ELR (cell line): ENCODE data around the gene GALNT9.

ENCODE experiments used
- DNase-seq: peaks from one replicate; pipeline ENCODE4 v3.0.0-alpha.2; 2015; ENCODE audit warnings: low read depth

The GALNT9 gene

DNA sequence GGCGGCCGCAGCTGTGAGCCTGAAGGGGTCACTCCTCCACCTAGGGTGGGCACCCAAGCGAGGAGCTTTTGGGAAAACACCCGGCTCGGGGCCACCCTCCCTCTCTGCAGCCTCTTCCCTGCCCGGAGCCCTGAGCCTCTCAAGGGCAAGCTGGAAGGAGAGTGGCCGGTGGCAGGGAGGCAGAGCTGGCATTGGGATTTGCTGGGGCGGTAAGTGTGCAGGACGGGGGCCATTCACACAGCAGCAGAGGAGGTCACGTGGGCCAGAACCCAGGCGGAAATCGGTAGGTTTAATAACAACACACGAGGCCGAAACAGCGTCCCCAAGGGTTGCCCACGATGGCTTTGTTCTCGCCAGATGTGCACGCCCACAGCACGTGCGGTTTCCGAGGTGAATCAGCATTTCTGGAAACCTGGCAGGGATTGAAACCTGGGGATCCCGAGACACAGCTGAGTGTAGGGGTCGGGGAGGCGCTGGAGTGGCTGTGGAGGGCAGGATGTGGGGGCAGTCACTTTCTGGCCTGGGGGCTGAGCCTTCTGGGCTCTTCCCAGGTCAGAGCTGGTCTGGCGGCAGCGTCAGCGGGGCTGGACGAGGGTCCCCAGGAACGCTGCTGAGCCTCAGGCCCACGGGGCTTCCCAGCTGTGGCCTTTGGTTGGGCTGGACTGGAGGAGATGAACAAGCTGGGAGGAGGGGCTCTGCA, 161.6 kb downstream of the GALNT9 start:
- no peak for DNase-seq

DNA sequence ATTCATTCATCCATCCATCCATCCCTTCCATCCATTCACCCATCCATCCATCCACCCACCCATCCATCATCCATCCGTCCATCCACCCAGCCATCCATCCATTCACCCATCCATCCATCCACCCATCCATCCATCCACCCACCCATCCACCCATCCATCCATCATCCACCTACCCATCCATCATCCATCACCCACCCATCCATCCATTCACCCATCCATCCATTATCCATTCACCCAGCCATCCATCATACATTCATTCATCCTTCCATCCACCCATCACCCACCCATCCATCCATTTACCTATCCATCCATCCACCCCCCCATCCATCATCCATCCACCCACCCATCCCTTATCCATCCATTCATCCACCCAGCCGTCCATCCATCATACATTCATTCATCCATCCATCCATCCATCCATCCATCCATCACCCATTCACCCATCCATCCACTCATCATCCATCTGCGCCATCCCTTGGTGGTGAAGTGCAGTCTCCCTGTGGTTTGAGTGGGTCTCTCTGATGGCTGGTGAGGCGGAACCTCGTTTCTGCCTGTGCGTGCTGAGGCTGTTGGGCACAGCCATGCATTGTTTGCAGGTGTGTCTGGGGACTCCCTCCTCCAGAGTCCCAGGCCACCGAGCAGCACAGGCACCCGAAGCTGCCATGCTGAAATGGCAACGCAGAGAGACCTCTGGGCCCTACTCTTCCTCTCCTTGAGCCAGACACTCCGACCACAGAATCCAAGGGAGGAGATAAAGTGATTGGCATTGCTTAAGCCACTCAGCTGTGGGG, 162.4 kb downstream of the GALNT9 start:
- no peak for DNase-seq

- no peak for DNase-seq
Measured at GRCh38 chr12:132166093-132166492, 163.3 kb downstream of the GALNT9 start.

DNA sequence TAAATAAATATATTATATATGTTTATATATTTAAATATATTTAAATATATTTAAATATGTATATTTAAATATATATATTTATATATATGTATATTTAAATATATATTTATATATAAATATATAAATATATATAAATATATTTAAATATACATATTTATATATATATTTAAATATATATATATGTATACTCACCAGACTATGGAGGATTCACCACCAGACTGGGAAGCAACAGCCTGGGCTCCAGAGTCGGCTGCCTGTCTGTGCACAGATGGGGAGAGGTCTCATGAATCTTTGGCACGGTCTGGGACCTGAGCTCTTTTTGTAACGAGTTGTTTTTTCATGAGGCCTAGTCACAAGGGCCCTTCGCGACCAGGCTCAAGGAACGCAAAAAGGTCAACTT, 163.8 kb downstream of the GALNT9 start:
- no peak for DNase-seq

DNA sequence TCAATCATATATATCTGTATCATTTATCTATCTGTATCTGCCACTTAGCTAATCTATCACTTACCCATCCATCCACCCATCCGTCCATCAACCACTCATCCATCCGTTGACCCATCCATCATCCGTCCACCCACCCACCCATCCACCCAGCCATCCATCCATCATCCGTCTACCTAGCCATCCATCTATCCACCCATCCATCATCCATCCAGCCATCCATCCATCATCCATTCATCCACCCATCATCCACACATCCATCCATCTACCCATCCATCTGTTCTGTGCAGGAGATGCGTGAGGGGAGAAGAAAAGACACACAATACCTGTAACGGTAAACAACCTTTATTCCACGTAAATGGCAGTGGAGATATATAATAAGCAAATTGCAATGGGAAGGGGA, 165.0 kb downstream of the GALNT9 start:
- DNase-seq, result no peak

- DNase-seq, result peak; percentile 45
Measured at GRCh38 chr12:132163911-132164288, 165.5 kb downstream of the GALNT9 start.

DNA sequence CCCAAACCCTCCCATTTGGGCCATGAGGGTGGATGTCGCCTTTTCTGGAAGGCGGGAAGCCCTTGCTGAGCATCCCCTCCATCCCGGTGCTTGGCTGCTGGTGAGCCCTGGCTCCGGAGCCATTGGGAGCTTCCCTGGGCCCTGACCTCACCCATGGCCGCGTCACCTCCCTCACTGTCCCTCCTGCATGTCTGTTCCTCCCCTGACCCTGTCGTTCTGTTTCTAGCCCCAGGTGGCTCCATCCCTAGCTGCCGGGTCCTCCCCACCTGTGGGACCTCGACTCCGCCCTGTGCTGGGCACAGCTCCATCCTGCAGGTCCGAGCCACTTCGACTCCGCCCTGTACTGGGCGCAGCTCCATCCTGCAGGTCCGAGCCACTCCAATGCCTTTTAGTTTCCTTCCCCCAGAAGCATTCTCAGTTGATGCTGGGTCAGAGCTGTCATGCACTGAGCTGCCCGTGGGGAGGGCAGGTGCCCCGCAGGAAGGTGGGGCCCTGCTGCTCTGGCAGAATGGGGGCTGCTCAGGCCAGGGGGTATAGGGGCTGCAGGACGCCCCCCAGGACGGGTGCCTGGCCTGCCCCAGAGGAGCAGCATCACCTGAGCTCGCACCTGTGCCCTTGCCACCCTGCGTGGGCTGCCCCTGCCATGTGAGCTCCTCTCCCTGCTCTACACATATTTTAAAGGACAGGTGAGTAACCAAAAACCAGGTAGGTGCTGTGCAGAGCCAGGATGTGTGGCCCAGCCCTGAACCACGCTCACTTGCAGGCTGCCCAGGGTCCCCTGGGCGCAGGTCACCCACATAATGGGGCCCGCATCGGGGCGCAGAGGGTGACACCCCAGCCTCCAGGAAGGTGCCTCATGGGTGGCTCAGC, 166.1 kb downstream of the GALNT9 start:
- no peak for DNase-seq

DNA sequence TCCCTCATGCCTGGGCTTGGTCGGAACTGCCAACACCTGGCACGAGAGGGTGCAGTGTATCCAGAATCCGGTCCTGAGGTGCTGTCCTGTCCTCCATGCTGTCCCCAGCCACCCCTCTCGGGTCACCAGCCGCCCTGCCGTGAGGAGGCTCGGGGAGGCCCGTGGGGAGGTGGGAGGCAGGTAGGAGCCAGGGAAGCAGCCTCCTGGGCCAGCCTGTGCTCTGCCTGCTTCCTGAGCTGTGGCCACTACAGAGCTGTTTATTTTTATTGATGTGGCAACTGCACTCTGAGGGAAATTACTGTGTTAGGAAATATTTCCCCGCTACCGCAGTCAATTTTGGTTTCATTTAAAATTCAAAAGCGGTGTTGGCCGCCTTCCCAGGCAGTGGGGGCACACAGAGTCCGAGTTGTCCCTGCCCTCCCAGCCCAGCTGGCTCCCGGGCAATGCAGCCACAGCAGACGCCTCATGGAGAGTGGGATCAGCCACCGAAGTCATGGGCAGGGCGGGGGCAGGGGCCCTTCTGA, 166.8 kb downstream of the GALNT9 start:
- DNase-seq, result peak; percentile 62

DNA sequence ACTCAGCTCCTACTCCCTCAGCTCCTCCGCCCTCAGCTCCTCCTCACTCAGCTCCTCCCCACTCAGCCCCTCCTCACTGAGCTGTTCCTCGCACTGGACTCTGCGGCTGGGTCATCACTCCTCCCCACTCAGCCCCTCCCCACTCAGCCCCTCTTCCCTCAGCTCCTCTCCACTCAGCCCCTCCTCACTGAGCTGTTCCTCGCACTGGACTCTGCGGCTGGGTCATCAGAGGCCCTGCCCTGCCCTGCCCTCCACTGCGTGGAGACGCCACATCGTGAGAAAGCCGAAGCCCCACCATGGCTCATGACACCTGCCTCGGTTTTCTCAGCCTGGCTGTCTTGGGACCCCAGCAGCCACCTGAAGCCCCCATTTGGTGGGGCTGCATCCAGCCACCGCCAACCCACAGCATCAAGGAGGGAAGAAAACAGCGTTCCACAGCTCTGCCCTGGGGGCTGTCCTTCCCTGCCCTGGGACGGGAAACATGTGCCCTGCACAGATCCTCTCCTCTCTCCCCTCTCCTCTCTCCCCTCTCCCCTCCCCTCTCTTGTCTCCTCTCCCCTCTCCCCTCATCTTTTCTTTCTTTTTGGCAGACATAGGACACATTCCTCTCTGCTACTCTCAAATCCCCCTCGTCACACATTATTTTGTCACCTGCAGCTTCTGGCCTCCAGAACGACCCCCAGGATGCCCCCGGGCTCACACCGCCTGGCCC, 167.4 kb downstream of the GALNT9 start:
- DNase-seq, result peak; percentile 11

DNA sequence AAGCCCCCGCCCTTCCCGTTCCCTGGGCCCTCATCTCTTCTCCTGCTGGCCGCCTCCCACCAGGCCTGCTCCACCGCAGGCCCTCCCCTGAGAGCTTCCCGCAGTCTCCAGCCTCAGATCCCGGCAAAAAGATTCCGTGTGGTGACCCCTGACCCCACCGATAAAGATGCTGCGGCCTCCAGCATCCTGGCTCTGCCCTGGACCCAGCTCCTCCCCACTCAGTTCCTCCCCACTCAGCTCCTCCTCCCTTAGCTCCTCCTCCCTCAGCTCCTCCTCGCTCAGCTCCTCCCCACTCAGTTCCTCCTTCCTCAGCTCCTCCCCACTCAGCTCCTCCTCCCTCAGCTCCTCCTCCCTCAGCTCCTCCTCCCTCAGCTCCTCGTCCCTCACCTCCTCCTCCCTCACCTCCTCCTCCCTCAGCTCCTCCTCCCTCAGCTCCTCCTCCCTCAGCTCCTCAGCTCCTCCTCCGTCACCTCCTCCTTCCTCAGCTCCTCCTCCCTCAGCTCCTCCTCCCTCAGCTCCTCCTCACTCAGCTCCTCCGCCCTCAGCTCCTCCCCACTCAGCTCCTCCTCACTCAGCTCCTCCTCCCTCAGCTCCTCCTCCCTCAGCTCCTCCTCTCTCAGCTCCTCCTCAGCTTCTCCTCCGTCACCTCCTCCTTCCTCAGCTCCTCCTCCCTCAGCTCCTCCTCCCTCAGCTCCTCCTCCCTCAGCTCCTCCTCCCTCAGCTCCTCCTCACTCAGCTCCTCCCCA, 168.2 kb downstream of the GALNT9 start:
- DNase-seq, result peak; percentile 35

DNA sequence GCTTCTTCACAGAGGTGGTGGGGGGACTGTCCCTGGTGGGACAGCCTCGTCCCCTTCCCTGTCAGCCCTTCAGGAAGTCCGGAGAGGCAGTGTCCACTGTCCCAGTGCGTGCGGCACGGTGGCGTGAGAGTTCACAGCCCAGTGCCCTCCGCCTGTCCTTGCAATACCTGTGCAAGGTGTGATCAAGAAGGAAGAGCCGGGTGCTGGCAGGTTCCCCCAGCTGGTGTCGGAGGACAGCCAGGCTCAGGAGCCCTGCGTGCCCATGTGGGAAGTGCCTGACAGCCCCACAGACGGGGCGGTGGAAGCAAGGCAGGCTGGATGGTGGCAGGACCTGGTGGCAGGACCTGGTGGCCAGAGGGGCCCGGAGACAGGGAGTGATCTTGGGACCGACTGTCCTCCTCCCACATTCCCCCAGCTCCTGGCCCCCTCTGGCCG, 168.8 kb downstream of the GALNT9 start:
- DNase-seq, result no peak

- no peak for DNase-seq
Measured at GRCh38 chr12:132160016-132160415, 169.4 kb downstream of the GALNT9 start.

GRCh38 chr12:132159555-132160003, 169.8 kb downstream of the GALNT9 start:
- DNase-seq, result no peak

DNA sequence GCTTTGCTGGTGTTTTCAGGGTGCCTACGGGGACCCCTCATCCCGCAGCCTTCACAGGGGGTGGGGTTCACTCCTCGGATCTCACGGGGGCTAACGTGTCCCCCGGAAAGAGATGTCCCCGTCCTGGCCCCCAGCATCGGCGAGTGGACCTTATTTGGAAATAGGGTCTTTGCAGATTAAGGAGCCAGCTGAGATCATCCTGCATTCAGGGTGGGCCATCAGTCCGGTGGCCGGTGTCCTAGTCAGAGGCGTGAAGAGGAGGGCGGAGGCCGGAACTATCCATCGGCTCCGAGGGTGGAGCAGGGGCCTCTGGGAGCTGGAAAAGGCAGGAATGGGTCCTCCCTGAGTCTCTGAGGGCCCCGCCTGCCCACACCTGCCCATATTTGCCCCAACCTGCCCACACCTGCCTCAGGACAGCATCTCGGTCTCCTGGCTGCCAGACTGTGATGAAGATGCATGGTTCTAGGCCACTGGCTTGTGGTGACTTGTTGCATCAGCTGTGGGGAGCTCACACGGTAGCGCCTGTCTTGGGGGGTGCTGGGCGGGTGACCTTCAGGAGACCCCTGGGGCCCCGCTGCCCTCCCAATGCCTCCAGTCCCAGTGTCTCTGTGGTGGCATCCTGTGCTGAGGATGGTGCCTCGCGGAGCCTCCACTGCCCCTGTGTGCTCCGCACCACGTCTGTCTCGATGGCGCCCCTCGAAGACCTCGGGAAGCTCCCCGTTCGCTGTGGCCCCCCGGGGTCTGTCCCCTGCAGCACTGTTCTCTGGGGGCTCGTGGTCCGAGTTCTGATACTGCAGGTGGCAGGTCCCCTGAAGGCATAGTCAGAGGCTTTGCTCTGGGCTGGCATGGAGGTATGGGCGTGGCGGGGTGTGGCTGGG, 170.5 kb downstream of the GALNT9 start:
- no peak for DNase-seq

- no peak for DNase-seq
Measured at GRCh38 chr12:132157733-132158409, 171.5 kb downstream of the GALNT9 start.

GRCh38 chr12:132156573-132157325, 172.6 kb downstream of the GALNT9 start:
- no peak for DNase-seq

DNA sequence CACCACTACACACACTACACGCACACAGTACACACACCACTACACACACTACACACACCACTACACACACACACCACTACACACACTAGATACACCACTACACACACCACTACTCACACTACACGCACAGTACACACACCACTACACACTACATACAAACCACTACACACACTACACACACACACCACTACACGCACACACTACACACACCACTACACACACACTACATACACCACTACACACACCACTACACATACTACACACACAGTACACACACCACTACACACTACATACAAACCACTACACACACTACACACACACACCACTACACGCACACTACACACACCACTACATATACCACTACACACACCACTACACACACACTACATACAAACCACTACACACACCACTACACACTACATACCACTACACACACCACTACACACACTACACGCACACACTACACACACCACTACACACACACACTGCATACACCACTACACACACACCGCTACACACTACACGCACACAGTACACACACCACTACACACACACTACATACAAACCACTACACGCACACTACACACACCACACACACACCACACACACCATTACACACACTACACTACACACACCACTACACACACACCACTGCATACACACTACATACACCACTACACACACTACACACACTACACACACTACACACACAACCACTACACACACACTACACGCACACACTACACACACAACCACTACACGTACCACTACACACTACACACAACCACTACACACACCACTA, 173.4 kb downstream of the GALNT9 start:
- DNase-seq, result no peak
